MM.1S (cell line): Measurements from ENCODE around the gene STK32B.

Source experiments
- EZH2 ChIP-seq: fragments of 300-600 bp; sonication (generic); optimal IDR thresholded peaks from 2 replicates; pipeline ENCODE3; 2017; ENCODE audit warnings: low read depth, mild to moderate bottlenecking, antibody characterized with exemption, low read length, mixed read lengths
- EZH2phosphoT487 ChIP-seq: fragments of 300-600 bp; sonication (generic); IDR thresholded peaks from 2 replicates; pipeline ENCODE4 v1.6.1; 2018; ENCODE audit warnings: antibody characterized with exemption, low read length
- TF ChIP-seq, protein P1 (sequence below): fragments of 300-600 bp; sonication (generic); IDR thresholded peaks from 2 replicates; pipeline ENCODE4 v1.5.1; 2016; ENCODE audit warnings: antibody characterized with exemption, low read length, mixed read lengths

DNA sequence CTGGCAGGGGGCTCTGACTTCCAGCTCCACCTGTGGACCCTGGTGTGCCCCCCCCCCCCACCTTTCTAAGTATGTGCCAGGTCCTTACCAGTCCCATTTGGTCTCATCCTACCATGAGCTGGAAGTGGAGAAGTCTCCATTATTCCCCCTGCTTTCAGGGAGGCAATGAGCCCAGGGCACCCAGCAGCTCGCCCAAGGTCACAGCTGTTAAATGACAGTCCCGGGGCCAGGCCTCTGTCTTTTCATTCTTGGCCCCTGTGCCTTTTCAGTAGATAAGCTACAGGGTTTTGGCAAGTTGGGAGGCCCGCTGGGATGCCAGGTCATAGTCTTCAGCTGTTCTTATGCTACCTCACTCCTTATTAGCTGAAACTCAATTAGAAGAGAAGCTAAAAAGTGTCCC, 408.0 kb downstream of the STK32B start:
- no peak for TF ChIP-seq EZH2
- TF ChIP-seq, protein P1, sequence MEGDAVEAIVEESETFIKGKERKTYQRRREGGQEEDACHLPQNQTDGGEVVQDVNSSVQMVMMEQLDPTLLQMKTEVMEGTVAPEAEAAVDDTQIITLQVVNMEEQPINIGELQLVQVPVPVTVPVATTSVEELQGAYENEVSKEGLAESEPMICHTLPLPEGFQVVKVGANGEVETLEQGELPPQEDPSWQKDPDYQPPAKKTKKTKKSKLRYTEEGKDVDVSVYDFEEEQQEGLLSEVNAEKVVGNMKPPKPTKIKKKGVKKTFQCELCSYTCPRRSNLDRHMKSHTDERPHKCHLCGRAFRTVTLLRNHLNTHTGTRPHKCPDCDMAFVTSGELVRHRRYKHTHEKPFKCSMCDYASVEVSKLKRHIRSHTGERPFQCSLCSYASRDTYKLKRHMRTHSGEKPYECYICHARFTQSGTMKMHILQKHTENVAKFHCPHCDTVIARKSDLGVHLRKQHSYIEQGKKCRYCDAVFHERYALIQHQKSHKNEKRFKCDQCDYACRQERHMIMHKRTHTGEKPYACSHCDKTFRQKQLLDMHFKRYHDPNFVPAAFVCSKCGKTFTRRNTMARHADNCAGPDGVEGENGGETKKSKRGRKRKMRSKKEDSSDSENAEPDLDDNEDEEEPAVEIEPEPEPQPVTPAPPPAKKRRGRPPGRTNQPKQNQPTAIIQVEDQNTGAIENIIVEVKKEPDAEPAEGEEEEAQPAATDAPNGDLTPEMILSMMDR = no peak
- no peak for TF ChIP-seq EZH2phosphoT487
